SK-N-SH (cell line): Measurements from ENCODE around the gene TNFSF13. TPM values are rescaled to one million over a fixed set of nuclear protein-coding genes. Genes with fewer than 3 reads are reported as not detected.
A peak's percentile ranks its signal among the peaks of the same experiment; 100 is the strongest.

Experiments
- CTCF ChIA-PET: fragments of 300-600, 350-600 bp; formaldehyde crosslinking; extraction: SDS; loops from one replicate; lab custom pipeline; 2021; lab: Yijun Ruan, JAX
- POLR2A ChIA-PET: fragments of 350-600 bp; sonication (Branson Sonifier 250); formaldehyde crosslinking; extraction: SDS; loops from one replicate; lab custom pipeline; 2020; ENCODE audit warnings: antibody characterized with exemption, inconsistent platforms; lab: Yijun Ruan, JAX
- DNase-seq: peaks from one replicate; pipeline ENCODE4 v3.0.0; 2012
- H2AFZ ChIP-seq: fragments of 200-600 bp; sonication (generic); 2 replicates; pipeline ENCODE4 v1.8.1; 2016; ENCODE audit warnings: antibody characterized with exemption, mild to moderate bottlenecking, low read depth
- H3F3A ChIP-seq: fragments of 200-600 bp; sonication (generic); replicated peaks from 2 replicates; pipeline ENCODE3; 2016; ENCODE audit warnings: antibody characterized with exemption, mild to moderate bottlenecking; ENCODE audit not compliant: insufficient read depth
- H3K27ac ChIP-seq, 2 experiments: fragments of 200-500 bp in 1 of 2; fragments of 200-600 bp in 1 of 2; sonication (Bioruptor generic) in 1 of 2; sonication (generic), shearing (Covaris generic) in 1 of 2; 2 replicates each; pipeline versions ENCODE4 v1.5.1 to v1.6.1; 2014 to 2016; ENCODE audit warnings: low read depth in 2 of 2, inconsistent platforms in 1 of 2, low read length in 1 of 2, mild to moderate bottlenecking in 1 of 2, mixed read lengths in 1 of 2
- H3K27me3 ChIP-seq: fragments of 200-600 bp; sonication (generic), shearing (Covaris generic); 2 replicates; pipeline ENCODE4 v1.6.1; 2016; ENCODE audit warnings: mixed run types; ENCODE audit not compliant: insufficient read depth
- H3K36me3 ChIP-seq, 2 experiments: fragments of 200-500 bp in 1 of 2; fragments of 200-600 bp in 1 of 2; sonication (Bioruptor generic) in 1 of 2; sonication (generic) in 1 of 2; replicated peaks in 1 of 2; 2 replicates each; pipeline versions ENCODE3 to v1.5.1; 2014 to 2016; ENCODE audit warnings: low read length in 1 of 2, mild to moderate bottlenecking in 1 of 2; ENCODE audit not compliant: insufficient read depth in 2 of 2, control insufficient read depth in 1 of 2
- H3K4me1 ChIP-seq, 2 experiments: fragments of 200-500 bp in 1 of 2; fragments of 200-600 bp in 1 of 2; sonication (Bioruptor generic) in 1 of 2; sonication (generic), shearing (Covaris generic) in 1 of 2; 2 replicates each; pipeline versions ENCODE4 v1.5.1 to v1.6.1; 2014 to 2016; ENCODE audit warnings: low read depth in 1 of 2, low read length in 1 of 2, mixed run types in 1 of 2; ENCODE audit not compliant: insufficient read depth in 2 of 2, control insufficient read depth in 1 of 2
- H3K4me2 ChIP-seq: fragments of 200-600 bp; sonication (generic), shearing (Covaris generic); 2 replicates; pipeline ENCODE4 v1.6.1; 2017; ENCODE audit warnings: mixed run types
- H3K4me3 ChIP-seq, 2 experiments: fragments of 200-500 bp in 1 of 2; fragments of 200-600 bp in 1 of 2; sonication (Bioruptor generic) in 1 of 2; sonication (generic), shearing (Covaris generic) in 1 of 2; 2 replicates each; pipeline versions ENCODE4 v1.5.1 to v1.8.1; 2014 to 2016; ENCODE audit warnings: low read depth in 2 of 2, inconsistent platforms in 1 of 2, low read length in 1 of 2, mild to moderate bottlenecking in 1 of 2, mixed read lengths in 1 of 2, moderate library complexity in 1 of 2
- H3K79me2 ChIP-seq: fragments of 200-600 bp; sonication (generic); 2 replicates; pipeline ENCODE4 v1.8.1; 2017; ENCODE audit warnings: mild to moderate bottlenecking; ENCODE audit not compliant: insufficient read depth
- H3K9ac ChIP-seq: fragments of 200-600 bp; sonication (generic); 2 replicates; pipeline ENCODE4 v1.6.1; 2017; ENCODE audit warnings: mixed run types
- H3K9me2 ChIP-seq: fragments of 200-600 bp; sonication (generic); 2 replicates; pipeline ENCODE4 v1.6.1; 2017; ENCODE audit warnings: mixed run types
- H3K9me3 ChIP-seq: fragments of 200-600 bp; sonication (generic); 2 replicates; pipeline ENCODE4 v1.6.1; 2017; ENCODE audit warnings: mixed run types, mild to moderate bottlenecking, moderate library complexity
- H4K20me1 ChIP-seq: fragments of 200-600 bp; sonication (generic); 2 replicates; pipeline ENCODE4 v1.6.1; 2017; ENCODE audit warnings: mild to moderate bottlenecking, mixed run types; ENCODE audit not compliant: insufficient read depth
- EP300 ChIP-seq, 2 experiments: IDR thresholded peaks; 2 replicates each; pipeline versions ENCODE4 v1.4.0 to v1.6.1; 2012; ENCODE audit warnings: borderline replicate concordance in 1 of 2, low read depth in 1 of 2, low read length in 1 of 2
- GABPA ChIP-seq: IDR thresholded peaks from 2 replicates; pipeline ENCODE4 v1.4.0; 2012; ENCODE audit warnings: low read depth, mild to moderate bottlenecking
- GATA2 ChIP-seq: sonication (generic); formaldehyde crosslinking; IDR thresholded peaks from 2 replicates; pipeline ENCODE4 v1.5.0; 2020; ENCODE audit warnings: mild to moderate bottlenecking, missing genetic modification reagents
- JUND ChIP-seq: IDR thresholded peaks from 2 replicates; pipeline ENCODE4 v1.4.0; 2012
- MEF2A ChIP-seq: IDR thresholded peaks from 2 replicates; pipeline ENCODE4 v1.4.0; 2012; ENCODE audit warnings: low read depth, borderline replicate concordance
- POLR2AphosphoS5 ChIP-seq: IDR thresholded peaks from 2 replicates; pipeline ENCODE4 v1.6.1; 2012; ENCODE audit warnings: low read depth, low read length
- RCOR1 ChIP-seq: fragments of 150-350 bp; IDR thresholded peaks from 2 replicates; pipeline ENCODE4 v1.6.1; 2017; ENCODE audit warnings: antibody characterized with exemption, low read length
- RFX5 ChIP-seq: IDR thresholded peaks from 2 replicates; pipeline ENCODE4 v1.6.1; 2012; ENCODE audit warnings: mild to moderate bottlenecking, improper control_type of control experiment, low read length
- RXRA ChIP-seq: IDR thresholded peaks from 2 replicates; pipeline ENCODE4 v1.4.0; 2012; ENCODE audit warnings: low read depth, mild to moderate bottlenecking, borderline replicate concordance
- SIN3A ChIP-seq: IDR thresholded peaks from 2 replicates; pipeline ENCODE4 v1.6.1; 2012; ENCODE audit warnings: low read depth, mild to moderate bottlenecking, low read length, moderate library complexity, borderline replicate concordance
- SMC3 ChIP-seq: IDR thresholded peaks from 2 replicates; pipeline ENCODE4 v1.6.1; 2012; ENCODE audit warnings: low read depth, low read length, improper control_type of control experiment
- TAF1 ChIP-seq: IDR thresholded peaks from 2 replicates; pipeline ENCODE4 v1.6.1; 2012; ENCODE audit warnings: low read depth, mild to moderate bottlenecking, low read length, moderate library complexity, borderline replicate concordance
- TEAD4 ChIP-seq: IDR thresholded peaks from 2 replicates; pipeline ENCODE4 v1.4.0; 2012; ENCODE audit warnings: mild to moderate bottlenecking, borderline replicate concordance; ENCODE audit not compliant: insufficient read depth
- WGBS: methylation state at CpG from one replicate; pipeline ENCODE4 v1.1.6; 2017; ENCODE audit warnings: low lambda C conversion rate; 5-methylcytosine and 5-hydroxymethylcytosine counted together
- polyA plus RNA-seq, 3 experiments: library from polyadenylated mRNA; depleted of rRNA; stranded (reverse); fragments of >200 nt; gene quantifications; 2 replicates each; pipeline ENCODE4 v1.2.3, GENCODE V29; 2012
- TF ChIP-seq, protein P1 (sequence below): IDR thresholded peaks from 2 replicates; pipeline ENCODE4 v1.4.0; 2012; ENCODE audit warnings: low read depth
- TF ChIP-seq, protein P2 (sequence below): IDR thresholded peaks from 2 replicates; pipeline ENCODE4; 2012
- TF ChIP-seq, protein P3 (sequence below): IDR thresholded peaks from 2 replicates; pipeline ENCODE4 v1.6.1; 2012; ENCODE audit warnings: mild to moderate bottlenecking, low read depth, low read length, moderate library complexity
- TF ChIP-seq, protein P4 (sequence below): IDR thresholded peaks from 2 replicates; pipeline ENCODE4 v1.4.0; 2012; ENCODE audit warnings: low read depth, borderline replicate concordance

TNFSF13 gene
- polyA plus RNA-seq, 1 of the 3 experiments (the other 2 are of a cell fraction) = 2.1 TPM

DNA sequence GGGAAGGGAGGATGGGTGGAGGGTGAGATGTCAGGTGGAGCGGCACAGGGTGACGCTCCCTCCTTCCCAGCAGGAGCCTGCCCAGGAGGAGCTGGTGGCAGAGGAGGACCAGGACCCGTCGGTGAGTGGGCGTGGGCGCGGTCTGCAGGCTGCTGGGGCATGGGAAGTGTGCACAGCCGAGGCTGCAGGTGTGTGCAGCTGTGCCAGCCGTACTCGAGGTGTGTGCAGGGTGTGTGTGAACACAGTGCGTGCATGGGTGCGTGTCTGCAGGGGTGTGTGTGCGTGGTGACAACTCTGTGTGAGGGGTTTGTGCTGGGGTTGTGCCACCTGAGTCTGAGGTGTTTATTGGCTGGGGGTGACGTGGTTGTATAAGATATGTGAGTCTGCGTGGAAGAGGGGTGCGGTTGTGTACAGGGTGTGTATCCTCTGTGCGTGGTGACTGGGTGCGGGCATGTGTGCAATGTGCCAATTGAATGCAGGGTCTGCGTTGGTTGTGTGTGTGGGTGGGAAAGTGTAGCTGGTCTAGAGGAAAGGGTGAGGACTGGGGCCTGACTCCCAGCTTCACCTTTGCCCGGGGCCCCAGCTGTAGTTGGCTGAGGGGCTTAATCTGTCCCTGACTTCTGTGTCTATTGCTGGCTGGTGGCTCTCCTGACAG lies 9.0 kb upstream of the TNFSF13 start:
- H3K9ac ChIP-seq = peak overlapping the region; percentile 83

DNA sequence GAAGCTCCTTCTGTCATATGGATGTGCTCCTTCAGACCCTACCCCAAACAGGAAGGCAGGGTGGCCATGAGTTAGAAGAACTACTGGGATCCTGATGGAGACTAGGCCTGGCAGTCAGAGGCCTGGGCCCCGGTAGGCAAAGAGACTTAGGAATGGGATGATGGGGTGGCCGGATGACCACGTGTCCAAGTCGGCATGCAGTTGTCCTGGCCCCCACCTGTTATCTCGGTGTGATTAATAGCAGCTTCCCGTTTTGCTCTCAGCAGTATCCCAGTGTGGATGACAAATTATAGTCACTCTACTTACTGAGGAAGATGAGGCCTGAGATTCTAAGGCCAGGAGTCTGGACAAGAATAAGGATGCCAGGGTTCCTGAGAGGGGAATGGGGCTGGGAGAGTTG lies 8.2 kb upstream of the TNFSF13 start:
- Histone ChIP-seq H3K79me2 (no peaks in the 10 kb centered on the region), H3K4me3 (no peak overlapping the region), H3K4me2 (no peak overlapping the region), H3F3A (no peaks in the 10 kb centered on the region), H2AFZ (no peak overlapping the region), H3K9me3 (no peaks in the 10 kb centered on the region), H3K36me3 (peaks cover 0 to 4% of the 10 kb centered on the region in 2 experiments), H3K27me3 (no peaks in the 10 kb centered on the region), H3K4me1 (peaks cover 0 to 8% of the 10 kb centered on the region in 2 experiments; a peak in 1 of 4 replicates), H3K9ac (no peak overlapping the region), H3K27ac (no peak overlapping the region), H4K20me1 (no peaks in the 10 kb centered on the region), H3K9me2 (no peaks in the 10 kb centered on the region)
- TF ChIP-seq EP300 (IDR thresholded peaks at IDR 0.05; ENCODE audit: borderline replicate concordance in 1 of 2, low read depth in 1 of 2, low read length in 1 of 2) (no peak), RFX5 (no peak), GABPA (no peak), RXRA (no peak), RCOR1 (no peak), SIN3A (no peak), GATA2 (CRISPR knock-in tag) (no peak), TEAD4 (no peak), MEF2A (no peak), SMC3 (no peak), TAF1 (no peak)
- TF ChIP-seq, protein P1, sequence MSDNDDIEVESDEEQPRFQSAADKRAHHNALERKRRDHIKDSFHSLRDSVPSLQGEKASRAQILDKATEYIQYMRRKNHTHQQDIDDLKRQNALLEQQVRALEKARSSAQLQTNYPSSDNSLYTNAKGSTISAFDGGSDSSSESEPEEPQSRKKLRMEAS = no peak
- TF ChIP-seq, protein P2, sequence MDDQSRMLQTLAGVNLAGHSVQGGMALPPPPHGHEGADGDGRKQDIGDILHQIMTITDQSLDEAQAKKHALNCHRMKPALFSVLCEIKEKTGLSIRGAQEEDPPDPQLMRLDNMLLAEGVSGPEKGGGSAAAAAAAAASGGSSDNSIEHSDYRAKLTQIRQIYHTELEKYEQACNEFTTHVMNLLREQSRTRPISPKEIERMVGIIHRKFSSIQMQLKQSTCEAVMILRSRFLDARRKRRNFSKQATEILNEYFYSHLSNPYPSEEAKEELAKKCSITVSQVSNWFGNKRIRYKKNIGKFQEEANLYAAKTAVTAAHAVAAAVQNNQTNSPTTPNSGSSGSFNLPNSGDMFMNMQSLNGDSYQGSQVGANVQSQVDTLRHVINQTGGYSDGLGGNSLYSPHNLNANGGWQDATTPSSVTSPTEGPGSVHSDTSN = no peak
- ChIA-PET POLR2A (interaction anchor here (1.6 kb wide), 1 partner anchor 10 kb away, joined by 7 read pairs; the partner anchor contains the start of gene SENP3), CTCF (interaction anchor here (3.0 to 7.8 kb wide), 2 partner anchors 11 to 36 kb away, joined by 26 to 55 read pairs; partner anchors contain the start of gene SENP3)
- 84% methylated on average over 6 of the region's 6 CpGs for WGBS
- DNase-seq = no peak

More for the DNA sequence above, 9.0 kb upstream of the TNFSF13 start:
- POLR2A ChIA-PET = interaction anchor here (1.1 to 1.6 kb wide), 2 partner anchors 11 to 286 kb away, joined by 3 to 7 read pairs; partner anchors contain the start of gene SENP3
- Histone ChIP-seq H3K79me2 (no peaks in the 10 kb centered on the region), H3K9me2 (no peaks in the 10 kb centered on the region), H3K4me2 (peak overlapping the region; percentile 87), H3K4me3 (peak overlapping the region; percentile 57 to 76), H3K36me3 (peaks cover 0 to 4% of the 10 kb centered on the region in 2 experiments), H3K27ac (peak overlapping the region in 1 of 2 experiments; percentile 13; a peak in 1 of 4 replicates), H3K9me3 (no peaks in the 10 kb centered on the region), H3K4me1 (peaks cover 0 to 8% of the 10 kb centered on the region in 2 experiments; a peak in 1 of 4 replicates), H4K20me1 (no peaks in the 10 kb centered on the region), H2AFZ (peak overlapping the region; percentile 89), H3K27me3 (no peaks in the 10 kb centered on the region), H3F3A (no peaks in the 10 kb centered on the region)
- DNase-seq = no peak
- WGBS = 83% methylated on average over 19 of the region's 20 CpGs
- TF ChIP-seq, protein P3, sequence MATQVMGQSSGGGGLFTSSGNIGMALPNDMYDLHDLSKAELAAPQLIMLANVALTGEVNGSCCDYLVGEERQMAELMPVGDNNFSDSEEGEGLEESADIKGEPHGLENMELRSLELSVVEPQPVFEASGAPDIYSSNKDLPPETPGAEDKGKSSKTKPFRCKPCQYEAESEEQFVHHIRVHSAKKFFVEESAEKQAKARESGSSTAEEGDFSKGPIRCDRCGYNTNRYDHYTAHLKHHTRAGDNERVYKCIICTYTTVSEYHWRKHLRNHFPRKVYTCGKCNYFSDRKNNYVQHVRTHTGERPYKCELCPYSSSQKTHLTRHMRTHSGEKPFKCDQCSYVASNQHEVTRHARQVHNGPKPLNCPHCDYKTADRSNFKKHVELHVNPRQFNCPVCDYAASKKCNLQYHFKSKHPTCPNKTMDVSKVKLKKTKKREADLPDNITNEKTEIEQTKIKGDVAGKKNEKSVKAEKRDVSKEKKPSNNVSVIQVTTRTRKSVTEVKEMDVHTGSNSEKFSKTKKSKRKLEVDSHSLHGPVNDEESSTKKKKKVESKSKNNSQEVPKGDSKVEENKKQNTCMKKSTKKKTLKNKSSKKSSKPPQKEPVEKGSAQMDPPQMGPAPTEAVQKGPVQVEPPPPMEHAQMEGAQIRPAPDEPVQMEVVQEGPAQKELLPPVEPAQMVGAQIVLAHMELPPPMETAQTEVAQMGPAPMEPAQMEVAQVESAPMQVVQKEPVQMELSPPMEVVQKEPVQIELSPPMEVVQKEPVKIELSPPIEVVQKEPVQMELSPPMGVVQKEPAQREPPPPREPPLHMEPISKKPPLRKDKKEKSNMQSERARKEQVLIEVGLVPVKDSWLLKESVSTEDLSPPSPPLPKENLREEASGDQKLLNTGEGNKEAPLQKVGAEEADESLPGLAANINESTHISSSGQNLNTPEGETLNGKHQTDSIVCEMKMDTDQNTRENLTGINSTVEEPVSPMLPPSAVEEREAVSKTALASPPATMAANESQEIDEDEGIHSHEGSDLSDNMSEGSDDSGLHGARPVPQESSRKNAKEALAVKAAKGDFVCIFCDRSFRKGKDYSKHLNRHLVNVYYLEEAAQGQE = no peak
- no peak for TF ChIP-seq POLR2AphosphoS5
- no peak for TF ChIP-seq JUND
- no peak for TF ChIP-seq GABPA
- TF ChIP-seq GATA2 (CRISPR knock-in tag) = no peak
- no peak for TF ChIP-seq RCOR1
- TF ChIP-seq, protein P4, sequence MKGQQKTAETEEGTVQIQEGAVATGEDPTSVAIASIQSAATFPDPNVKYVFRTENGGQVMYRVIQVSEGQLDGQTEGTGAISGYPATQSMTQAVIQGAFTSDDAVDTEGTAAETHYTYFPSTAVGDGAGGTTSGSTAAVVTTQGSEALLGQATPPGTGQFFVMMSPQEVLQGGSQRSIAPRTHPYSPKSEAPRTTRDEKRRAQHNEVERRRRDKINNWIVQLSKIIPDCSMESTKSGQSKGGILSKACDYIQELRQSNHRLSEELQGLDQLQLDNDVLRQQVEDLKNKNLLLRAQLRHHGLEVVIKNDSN = no peak
- CTCF ChIA-PET = interaction anchor here (2.5 to 7.8 kb wide), 3 partner anchors 9 to 35 kb away, joined by 11 to 55 read pairs (median 26); partner anchors contain the start of genes SENP3 and TNFSF13
